ENCODE measurements around the gene VAX1.
"Not testable (repeated sequence)": the region's sequence is repeated elsewhere in the genome, so short reads cannot be mapped to it uniquely, and the experiment has no call there.

The VAX1 gene

GRCh38 chr10:117084421-117085246, 53.4 kb downstream of the VAX1 start:
- DNase-seq (ENCODE audit: low spot score) = not testable (repeated sequence)

Small RNA genes lying within 50 kb of the gene (small RNA-seq; reads per million reads assigned to genes)
- gene MIR3663 = 0 to 0.03 reads per million in 2 experiments

Measured in SK-N-DZ (cell line).